H9 (cell line): ENCODE data around the gene ARR3. TPM values are rescaled to one million over a fixed set of nuclear protein-coding genes. Genes with fewer than 3 reads are reported as not detected.

Experiments
- DNase-seq: peaks from one replicate; pipeline ENCODE4 v3.0.0-alpha.2; 2017
- H2AFZ ChIP-seq: one replicate; pipeline ENCODE4 v1.6.1; 2013; ENCODE audit warnings: mild to moderate bottlenecking, low read length, control low read depth, moderate library complexity
- H2AK5ac ChIP-seq: 2 replicates; pipeline ENCODE4 v1.6.1; 2013; ENCODE audit warnings: low read length, control low read depth, mixed read lengths; ENCODE audit not compliant: insufficient read length
- H2BK120ac ChIP-seq: one replicate; pipeline ENCODE4 v1.6.1; 2013; ENCODE audit warnings: low read depth, mild to moderate bottlenecking, low read length, control low read depth, inconsistent platforms; ENCODE audit not compliant: poor library complexity, severe bottlenecking
- H2BK12ac ChIP-seq: 2 replicates; pipeline ENCODE4 v1.6.1; 2013; ENCODE audit warnings: low read length, control low read depth, mixed read lengths, low read depth; ENCODE audit not compliant: insufficient read length
- H2BK15ac ChIP-seq: 2 replicates; pipeline ENCODE4 v1.6.1; 2013; ENCODE audit warnings: low read depth, low read length, control low read depth
- H2BK20ac ChIP-seq: one replicate; pipeline ENCODE4 v1.6.1; 2013; ENCODE audit warnings: low read depth, mild to moderate bottlenecking, low read length, control low read depth, inconsistent platforms; ENCODE audit not compliant: poor library complexity, severe bottlenecking
- H2BK5ac ChIP-seq: 2 replicates; pipeline ENCODE4 v1.6.1; 2013; ENCODE audit warnings: low read length, control low read depth, mixed read lengths; ENCODE audit not compliant: insufficient read length
- H3K14ac ChIP-seq: 2 replicates; pipeline ENCODE4 v1.6.1; 2013; ENCODE audit warnings: low read length, control low read depth; ENCODE audit not compliant: insufficient read depth
- H3K18ac ChIP-seq: 2 replicates; pipeline ENCODE4 v1.6.1; 2013; ENCODE audit warnings: low read depth, mild to moderate bottlenecking, mixed read lengths, low read length, control low read depth; ENCODE audit not compliant: insufficient read length
- H3K23ac ChIP-seq: 2 replicates; pipeline ENCODE4 v1.6.1; 2013; ENCODE audit warnings: low read length, control low read depth, mixed read lengths, low read depth; ENCODE audit not compliant: insufficient read length
- H3K23me2 ChIP-seq: 2 replicates; pipeline ENCODE4 v1.6.1; 2013; ENCODE audit warnings: low read depth, mild to moderate bottlenecking, mixed read lengths, low read length, control low read depth; ENCODE audit not compliant: insufficient read length, poor library complexity, severe bottlenecking
- H3K27ac ChIP-seq: 2 replicates; pipeline ENCODE4 v1.5.1; 2013; ENCODE audit warnings: low read length, control low read depth, mixed read lengths, low read depth; ENCODE audit not compliant: insufficient read length
- H3K27me3 ChIP-seq: 2 replicates; pipeline ENCODE4 v1.6.1; 2013; ENCODE audit warnings: low read length, control low read depth, inconsistent platforms; ENCODE audit not compliant: insufficient read depth
- H3K4ac ChIP-seq: 2 replicates; pipeline ENCODE4 v1.6.1; 2013; ENCODE audit warnings: low read depth, mild to moderate bottlenecking, control low read depth, inconsistent platforms, low read length, moderate library complexity
- H3K4me1 ChIP-seq: 2 replicates; pipeline ENCODE4 v1.6.1; 2013; ENCODE audit warnings: low read length, control low read depth, inconsistent platforms; ENCODE audit not compliant: insufficient read depth
- H3K4me2 ChIP-seq: 2 replicates; pipeline ENCODE4 v1.6.1; 2013; ENCODE audit warnings: low read length, control low read depth, mixed read lengths; ENCODE audit not compliant: insufficient read length, insufficient read depth
- H3K56ac ChIP-seq: 2 replicates; pipeline ENCODE4 v1.6.1; 2013; ENCODE audit warnings: low read depth, mild to moderate bottlenecking, mixed read lengths, low read length, control low read depth; ENCODE audit not compliant: insufficient read length
- H3K79me1 ChIP-seq: 2 replicates; pipeline ENCODE4 v1.6.1; 2013; ENCODE audit warnings: low read depth, mild to moderate bottlenecking, moderate library complexity, low read length, control low read depth, inconsistent platforms; ENCODE audit not compliant: insufficient read depth, poor library complexity, severe bottlenecking
- H3K79me2 ChIP-seq: 2 replicates; pipeline ENCODE4 v1.6.1; 2013; ENCODE audit warnings: low read length, control low read depth, inconsistent platforms; ENCODE audit not compliant: insufficient read depth
- H3K9ac ChIP-seq: 2 replicates; pipeline ENCODE4 v1.6.1; 2013; ENCODE audit warnings: low read length, control low read depth, mixed read lengths; ENCODE audit not compliant: insufficient read length; ENCODE audit errors: extremely low read depth
- H3K9me3 ChIP-seq: one replicate; pipeline ENCODE4 v1.6.1; 2013; ENCODE audit warnings: low read depth, low read length, inconsistent platforms; ENCODE audit not compliant: control insufficient read depth
- H3T11ph ChIP-seq: one replicate; pipeline ENCODE4 v1.6.1; 2013; ENCODE audit warnings: mild to moderate bottlenecking, low read length, control low read depth, inconsistent platforms
- H4K20me1 ChIP-seq: one replicate; pipeline ENCODE4 v1.6.1; 2013; ENCODE audit not compliant: control insufficient read depth, insufficient read length, insufficient read depth
- H4K5ac ChIP-seq: 2 replicates; pipeline ENCODE4 v1.6.1; 2013; ENCODE audit warnings: low read depth, mild to moderate bottlenecking, mixed read lengths, low read length, control low read depth; ENCODE audit not compliant: insufficient read length
- H4K8ac ChIP-seq: replicated peaks from 2 replicates; pipeline ENCODE4 v1.6.1; 2013; ENCODE audit warnings: low read length, control low read depth, mixed read lengths, low read depth; ENCODE audit not compliant: insufficient read length
- H4K91ac ChIP-seq: 2 replicates; pipeline ENCODE4 v1.6.1; 2013; ENCODE audit warnings: low read depth, mild to moderate bottlenecking, moderate library complexity, mixed read lengths, low read length, control low read depth; ENCODE audit not compliant: insufficient read length
- H3K27ac Mint-ChIP-seq, 3 experiments: 2 replicates in 2 of 3; 3 replicates in 1 of 3; pipeline ENCODE4 v1.8.0; 2020 to 2021; ENCODE audit warnings: mixed read lengths in 3 of 3, mild to moderate bottlenecking in 1 of 3, moderate library complexity in 1 of 3
- H3K27me3 Mint-ChIP-seq: 2 replicates; pipeline ENCODE4 v1.8.0; 2021; ENCODE audit warnings: low read depth, mild to moderate bottlenecking, moderate library complexity, mixed read lengths
- H3K36me3 Mint-ChIP-seq, 3 experiments: 2 replicates in 2 of 3; 3 replicates in 1 of 3; pipeline ENCODE4 v1.8.0; 2020 to 2021; ENCODE audit warnings: low read depth in 3 of 3, mixed read lengths in 3 of 3; ENCODE audit not compliant: insufficient read depth in 1 of 3
- H3K4me1 Mint-ChIP-seq, 2 experiments: 2 replicates each; pipeline ENCODE4 v1.8.0; 2020; ENCODE audit warnings: mixed read lengths in 2 of 2
- H3K4me3 Mint-ChIP-seq, 2 experiments: 2 replicates in 1 of 2; 3 replicates in 1 of 2; pipeline ENCODE4 v1.8.0; 2020 to 2021; ENCODE audit warnings: mild to moderate bottlenecking in 2 of 2, mixed read lengths in 2 of 2, moderate library complexity in 1 of 2
- H3K9me3 Mint-ChIP-seq, 2 experiments: 2 replicates in 1 of 2; 3 replicates in 1 of 2; pipeline ENCODE4 v1.8.0; 2020; ENCODE audit warnings: mild to moderate bottlenecking in 2 of 2, mixed read lengths in 2 of 2, moderate library complexity in 1 of 2
- CTCF ChIP-seq: fragments of 200-600 bp; sonication (generic); conservative IDR thresholded peaks from 3 replicates; pipeline ENCODE4 v1.8.0; 2021; ENCODE audit warnings: antibody characterized with exemption, mild to moderate bottlenecking
- WGBS: extraction: QIAGEN DNeasy Blood & Tissue Kit; methylation state at CpG from one replicate; pipeline ENCODE4 v1.1.7; 2013; ENCODE audit warnings: missing lambda C conversion rate, low lambda C conversion rate, mixed read lengths; ENCODE audit not compliant: insufficient read length; ENCODE audit errors: extremely low coverage; 5-methylcytosine and 5-hydroxymethylcytosine counted together
- total RNA-seq: library from RNA; stranded (reverse); gene quantifications from 2 replicates; pipeline ENCODE4 v1.2.1, GENCODE V29; 2021

Gene ARR3
- total RNA-seq, 1 experiment from 2014 or later = not detected

GRCh38 chrX:70254063-70254400, 14.1 kb upstream of the ARR3 start:
- H3K23me2 ChIP-seq = no peaks in the 10 kb centered on the region
- no peaks in the 10 kb centered on the region for H3K79me2 ChIP-seq
- H3K23ac ChIP-seq = no peak overlapping the region
- Mint-ChIP-seq H3K27me3 (no peaks in the 10 kb centered on the region), H3K9me3 (peaks cover 70 to 81% of the 10 kb centered on the region in 2 experiments), H3K36me3 (peaks cover 0 to 5% (median 1%) of the 10 kb centered on the region in 3 experiments; a peak in 3 of 7 replicates), H3K4me3 (no peak overlapping the region), H3K27ac (no peak overlapping the region), H3K4me1 (peaks cover 10% of the 10 kb centered on the region in 2 experiments)
- H3K9me3 ChIP-seq = peaks cover 47% of the 10 kb centered on the region
- no peak overlapping the region for H3K4me2 ChIP-seq
- H3K27me3 ChIP-seq = no peaks in the 10 kb centered on the region
- no peak for TF ChIP-seq CTCF
- H2AFZ ChIP-seq = no peak overlapping the region
- no peaks in the 10 kb centered on the region for H3K4me1 ChIP-seq
- H3K79me1 ChIP-seq = no peaks in the 10 kb centered on the region
- no peak overlapping the region for H3K14ac ChIP-seq
- H2BK20ac ChIP-seq = no peak overlapping the region
- H4K8ac ChIP-seq = no peak overlapping the region
- WGBS = no CpG with 5 or more reads among the region's 1 CpG
- no peak overlapping the region for H2BK15ac ChIP-seq
- no peak overlapping the region for H3K18ac ChIP-seq
- DNase-seq = no peak
- no peak overlapping the region for H2BK12ac ChIP-seq
- no peak overlapping the region for H2BK120ac ChIP-seq
- H3K56ac ChIP-seq = no peak overlapping the region
- no peak overlapping the region for H2BK5ac ChIP-seq
- H3K9ac ChIP-seq = no peak overlapping the region
- H3K4ac ChIP-seq = no peak overlapping the region
- H3T11ph ChIP-seq = no peak overlapping the region
- H4K20me1 ChIP-seq = no peaks in the 10 kb centered on the region
- H3K27ac ChIP-seq = no peak overlapping the region
- H4K5ac ChIP-seq = no peak overlapping the region
- no peak overlapping the region for H2AK5ac ChIP-seq
- H4K91ac ChIP-seq = no peak overlapping the region
